Cardiac septum (tissue), 1 donor: Measurements from ENCODE around the gene PTPN3. TPM values are rescaled to one million over a fixed set of nuclear protein-coding genes. Genes with fewer than 3 reads are reported as not detected.

Experiments used
- DNase-seq: peaks from one replicate; pipeline ENCODE4 v3.0.0-alpha.2; 2020; ENCODE audit warnings: low spot score
- intact Hi-C: fragments of 100-400 bp; cut with DNase I; formaldehyde crosslinking; loops from one replicate; pipeline ENCODE4 v1.14.0; 2022
- microRNA-seq: library from miRNA; unstranded; fragments of <30 nt; microRNA quantifications from one replicate; pipeline ENCODE4 v1.2.0, GENCODE V29; 2020
- total RNA-seq: library from RNA; stranded (reverse); fragmentation: NEBNext Ultra II Directional; extraction: Animal tissue kit (Norgen Biotek cat#: 25700); gene quantifications from one replicate; pipeline ENCODE4 v1.2.1, GENCODE V29; 2021
- donor health status: DM: no; HTN: no; CAD: no.

PTPN3 gene
- total RNA-seq, 1 donor from 2014 or later: 17.4 TPM

DNA sequence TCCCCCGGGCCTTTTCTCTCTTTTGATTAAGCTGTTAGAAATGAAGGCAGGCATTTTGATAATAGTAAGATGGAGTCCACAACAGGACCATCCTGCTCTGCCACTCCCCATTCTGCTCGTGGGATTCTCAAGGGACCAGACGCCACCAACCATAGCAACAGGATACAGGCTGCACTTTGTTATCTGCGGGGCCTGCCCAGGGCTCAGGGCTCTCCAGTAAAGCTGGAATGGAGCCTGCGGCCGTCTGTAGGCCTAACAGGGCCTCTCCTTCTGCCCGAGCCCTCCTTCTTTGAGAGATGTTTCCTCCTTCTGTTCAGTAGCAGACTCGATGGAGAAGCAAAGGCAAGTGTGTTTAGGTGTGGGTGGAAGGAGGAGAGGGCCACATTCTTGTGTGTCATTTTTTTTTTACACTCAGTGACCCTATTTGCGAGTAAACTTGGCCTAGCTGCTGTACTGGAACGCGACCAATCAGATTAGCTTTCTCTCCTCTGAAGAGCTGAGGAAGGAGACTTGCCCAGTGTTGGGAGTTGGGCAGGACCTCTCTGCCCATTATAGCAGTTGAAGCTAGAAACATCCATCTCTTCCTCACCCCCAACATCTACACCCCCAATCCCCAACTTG is 168.4 kb downstream of the PTPN3 start:
- intact Hi-C loops: no loop called here
- DNase-seq: no peak

DNA sequence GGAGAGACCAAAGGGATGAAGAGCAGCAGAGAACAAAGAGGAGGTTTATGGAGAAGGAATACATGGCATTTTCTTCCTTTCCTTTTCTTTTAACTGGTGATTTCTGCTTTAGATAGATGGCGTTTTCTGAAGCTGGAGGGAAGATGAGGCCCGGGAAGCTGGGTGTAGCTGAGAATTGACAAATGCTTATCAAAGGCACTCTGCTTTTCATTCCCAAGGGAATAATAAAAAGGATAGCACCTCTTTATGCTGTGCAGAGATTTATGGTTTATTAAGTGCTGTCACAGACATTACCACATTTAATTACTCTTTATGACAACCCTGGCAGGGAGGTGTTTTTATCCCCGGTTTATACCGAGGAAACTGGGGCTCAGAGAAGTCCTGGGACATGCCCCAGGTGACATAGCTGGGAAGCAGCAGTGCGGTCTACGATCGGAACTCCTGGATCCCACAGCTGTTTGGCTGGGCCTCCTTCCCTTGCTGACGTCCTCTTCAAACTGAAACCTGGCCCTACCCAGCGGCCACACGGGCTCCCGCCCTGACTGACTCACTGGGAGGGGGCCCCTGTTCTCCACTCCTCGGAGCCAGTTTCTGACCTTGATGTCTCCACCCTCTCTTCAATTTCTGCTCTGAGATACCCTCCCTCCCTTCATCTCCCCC is 169.0 kb downstream of the PTPN3 start:
- DNase-seq: no peak
- intact Hi-C loops: no loop called here

Small RNA genes lying within 50 kb of the gene (microRNA-seq; reads per million reads assigned to microRNA genes)
- gene MIR3927: not detected

Other genes with a start within 250 kb of the PTPN3 start
- 1.5 TPM for gene EPB41L4B, start 177.2 kb downstream of the PTPN3 start, total RNA-seq